ENCODE results near the gene EFNB2. TPM values are rescaled to one million over a fixed set of nuclear protein-coding genes. Genes with fewer than 3 reads are reported as not detected.

The EFNB2 gene
- total and polyA plus RNA-seq, 2 of the 13 experiments (the other 11 are each of a cell fraction or from before 2014, with no cell fraction given), result 0.11 to 0.20 TPM

DNA sequence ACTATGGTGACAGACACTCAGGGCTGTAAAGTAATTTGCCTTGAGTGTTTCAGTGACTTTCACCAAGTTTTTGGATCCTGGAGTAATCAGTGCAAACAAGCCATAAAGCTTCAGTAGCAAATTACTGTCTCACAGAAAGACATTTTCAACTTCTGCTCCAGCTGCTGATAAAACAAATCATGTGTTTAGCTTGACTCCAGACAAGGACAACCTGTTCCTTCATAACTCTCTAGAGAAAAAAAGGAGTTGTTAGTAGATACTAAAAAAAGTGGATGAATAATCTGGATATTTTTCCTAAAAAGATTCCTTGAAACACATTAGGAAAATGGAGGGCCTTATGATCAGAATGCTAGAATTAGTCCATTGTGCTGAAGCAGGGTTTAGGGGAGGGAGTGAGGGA lies 23.1 kb upstream of the EFNB2 start:
- ChIA-PET POLR2A (no interaction called here), CTCF (ENCODE audit: low intra/inter-chr PET ratio, low total read pairs) (no interaction called here)
- no TSS peak for BruUV-seq (replicated peaks)
- Histone ChIP-seq H4K20me1 (ENCODE audit: insufficient read depth, low read length) (peaks cover 41% of the 10 kb centered on the region), H3K27ac (ENCODE audit: extremely low read length, insufficient read depth, low read length) (no peak overlapping the region), H3K9me3 (ENCODE audit: low read length) (no peaks in the 10 kb centered on the region), H3K27me3 (ENCODE audit: control insufficient read depth in 1 of 2, insufficient read depth in 2 of 2, low read length in 2 of 2) (no peaks in the 10 kb centered on the region), H3K79me2 (ENCODE audit: insufficient read depth, low read length) (peaks cover 79% of the 10 kb centered on the region), H2AFZ (ENCODE audit: low read length) (no peak overlapping the region), H3K4me1 (ENCODE audit: insufficient read depth, low read length) (peaks cover 11% of the 10 kb centered on the region; the same call in 1 of the 2 replicates), H3K36me3 (replicated peaks in 1 of 2; ENCODE audit: control insufficient read depth in 1 of 2, insufficient read depth in 2 of 2, low read length in 2 of 2) (peaks cover 14 to 52% of the 10 kb centered on the region in 2 experiments), H3K9ac (ENCODE audit: insufficient read depth, low read depth, low read length) (no peak overlapping the region), H3K4me2 (ENCODE audit: low read depth, low read length) (no peak overlapping the region), H3K4me3 (replicated peaks in 1 of 3; ENCODE audit: insufficient read depth in 1 of 3, low read depth in 2 of 3, low read length in 3 of 3) (no peak overlapping the region)
- FAIRE-seq (no peak), DNase-seq (ENCODE audit: low spot score) (no peak), ATAC-seq (no peak)
- TF ChIP-seq RAD51 (IDR thresholded peaks at IDR 0.05; ENCODE audit: borderline replicate concordance), result no peak
- TF ChIP-seq PCBP1 (IDR thresholded peaks at IDR 0.05; ENCODE audit: borderline replicate concordance, low read depth, low read length), result no peak
- TF ChIP-seq, protein P1, sequence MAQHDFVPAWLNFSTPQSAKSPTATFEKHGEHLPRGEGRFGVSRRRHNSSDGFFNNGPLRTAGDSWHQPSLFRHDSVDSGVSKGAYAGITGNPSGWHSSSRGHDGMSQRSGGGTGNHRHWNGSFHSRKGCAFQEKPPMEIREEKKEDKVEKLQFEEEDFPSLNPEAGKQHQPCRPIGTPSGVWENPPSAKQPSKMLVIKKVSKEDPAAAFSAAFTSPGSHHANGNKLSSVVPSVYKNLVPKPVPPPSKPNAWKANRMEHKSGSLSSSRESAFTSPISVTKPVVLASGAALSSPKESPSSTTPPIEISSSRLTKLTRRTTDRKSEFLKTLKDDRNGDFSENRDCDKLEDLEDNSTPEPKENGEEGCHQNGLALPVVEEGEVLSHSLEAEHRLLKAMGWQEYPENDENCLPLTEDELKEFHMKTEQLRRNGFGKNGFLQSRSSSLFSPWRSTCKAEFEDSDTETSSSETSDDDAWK (CRISPR knock-in tag; IDR thresholded peaks at IDR 0.05), result no peak
- TF ChIP-seq, protein P2, sequence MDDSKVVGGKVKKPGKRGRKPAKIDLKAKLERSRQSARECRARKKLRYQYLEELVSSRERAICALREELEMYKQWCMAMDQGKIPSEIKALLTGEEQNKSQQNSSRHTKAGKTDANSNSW (CRISPR knock-in tag; IDR thresholded peaks at IDR 0.05; ENCODE audit: borderline replicate concordance), result no peak
- in situ Hi-C loops (cut with HindIII; ENCODE audit: extremely low pct_ligation_motif_present, low pct_unique_long_range_greater_than_20kb), result no loop called here
- intact Hi-C loops (cut with micrococcal nuclease; ENCODE audit: unreplicated experiment), result no loop called here

DNA sequence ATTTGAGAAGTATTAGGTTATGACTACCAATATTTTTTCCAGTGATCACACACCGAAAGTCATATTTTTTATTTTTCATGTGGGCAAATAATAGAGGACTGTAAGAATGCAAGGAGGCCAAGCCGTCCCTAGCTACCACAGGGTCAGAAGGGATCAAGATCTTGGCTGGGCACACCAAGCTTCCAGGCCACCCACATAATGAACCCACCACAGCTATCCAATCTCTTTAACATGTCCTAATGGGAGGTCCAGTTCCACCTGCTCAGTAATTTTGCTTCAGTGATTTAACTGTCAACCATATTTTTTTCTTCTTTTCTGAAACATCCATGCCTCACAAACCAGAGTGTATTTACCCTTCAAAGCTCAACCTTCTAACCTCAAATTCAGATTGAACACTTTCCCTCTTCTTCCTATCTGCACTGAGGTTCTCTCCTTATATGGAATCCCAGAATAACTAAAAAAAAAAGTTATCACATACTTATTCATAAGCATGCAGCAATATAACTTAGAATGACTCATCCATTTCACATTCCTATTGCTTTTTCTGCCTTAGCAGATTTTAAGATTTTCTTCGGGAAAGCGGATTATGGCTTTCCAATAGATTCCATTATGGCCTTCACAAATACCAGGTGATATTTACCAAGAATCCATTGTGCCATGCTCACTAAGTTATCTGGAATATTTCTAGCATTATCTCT lies 20.3 kb upstream of the EFNB2 start:
- Histone ChIP-seq H3K4me2 (ENCODE audit: low read depth, low read length) (no peak overlapping the region), H3K79me2 (ENCODE audit: insufficient read depth, low read length) (peaks cover 67% of the 10 kb centered on the region), H3K9me3 (ENCODE audit: low read length) (no peaks in the 10 kb centered on the region), H2AFZ (ENCODE audit: low read length) (no peak overlapping the region), H4K20me1 (ENCODE audit: insufficient read depth, low read length) (peaks cover 15% of the 10 kb centered on the region), H3K9ac (ENCODE audit: insufficient read depth, low read depth, low read length) (no peak overlapping the region), H3K36me3 (replicated peaks in 1 of 2; ENCODE audit: control insufficient read depth in 1 of 2, insufficient read depth in 2 of 2, low read length in 2 of 2) (peaks cover 16 to 66% of the 10 kb centered on the region in 2 experiments), H3K27me3 (ENCODE audit: control insufficient read depth in 1 of 2, insufficient read depth in 2 of 2, low read length in 2 of 2) (no peaks in the 10 kb centered on the region), H3K27ac (ENCODE audit: extremely low read length, insufficient read depth, low read length) (no peak overlapping the region), H3K4me3 (replicated peaks in 1 of 3; ENCODE audit: insufficient read depth in 1 of 3, low read depth in 2 of 3, low read length in 3 of 3) (no peak overlapping the region), H3K4me1 (ENCODE audit: insufficient read depth, low read length) (no peaks in the 10 kb centered on the region)
- POLR2A ChIA-PET, result interaction anchor here (1.3 kb wide), 1 partner anchor 12 kb away, joined by 3 read pairs; the partner anchor contains the start of gene ARGLU1
- DNase-seq (ENCODE audit: low spot score), result no peak
- no TSS peak for BruUV-seq (replicated peaks)
- in situ Hi-C loops (cut with HindIII; ENCODE audit: extremely low pct_ligation_motif_present, low pct_unique_long_range_greater_than_20kb), result no loop called here
- CTCF ChIA-PET (ENCODE audit: low intra/inter-chr PET ratio, low total read pairs), result no interaction called here
- intact Hi-C loops (cut with micrococcal nuclease; ENCODE audit: unreplicated experiment), result no loop called here
- FAIRE-seq, result no peak
- ATAC-seq, result no peak
- 95% methylated on average over 4 of the region's 4 CpGs for WGBS (ENCODE audit: low lambda C conversion rate)
- TF ChIP-seq ZNF484 (CRISPR knock-in tag; IDR thresholded peaks at IDR 0.05; ENCODE audit: borderline replicate concordance, low read depth), result no peak
- TF ChIP-seq, protein P3, sequence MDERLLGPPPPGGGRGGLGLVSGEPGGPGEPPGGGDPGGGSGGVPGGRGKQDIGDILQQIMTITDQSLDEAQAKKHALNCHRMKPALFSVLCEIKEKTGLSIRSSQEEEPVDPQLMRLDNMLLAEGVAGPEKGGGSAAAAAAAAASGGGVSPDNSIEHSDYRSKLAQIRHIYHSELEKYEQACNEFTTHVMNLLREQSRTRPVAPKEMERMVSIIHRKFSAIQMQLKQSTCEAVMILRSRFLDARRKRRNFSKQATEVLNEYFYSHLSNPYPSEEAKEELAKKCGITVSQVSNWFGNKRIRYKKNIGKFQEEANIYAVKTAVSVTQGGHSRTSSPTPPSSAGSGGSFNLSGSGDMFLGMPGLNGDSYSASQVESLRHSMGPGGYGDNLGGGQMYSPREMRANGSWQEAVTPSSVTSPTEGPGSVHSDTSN (CRISPR knock-in tag; IDR thresholded peaks at IDR 0.05), result no peak
- TF ChIP-seq KLF9 (CRISPR knock-in tag; IDR thresholded peaks at IDR 0.05; ENCODE audit: low read depth), result no peak
- TF ChIP-seq EP300 (IDR thresholded peaks at IDR 0.05; ENCODE audit: low read depth in 2 of 2, low read length in 2 of 2), result no peak
- TF ChIP-seq EP300 (CRISPR knock-in tag; IDR thresholded peaks at IDR 0.05; ENCODE audit: borderline replicate concordance), result no peak
- TF ChIP-seq ZNF44 (CRISPR knock-in tag; IDR thresholded peaks at IDR 0.05), result no peak
- TF ChIP-seq GZF1 (CRISPR knock-in tag; IDR thresholded peaks at IDR 0.05), result no peak
- no peak for TF ChIP-seq PHF21A (CRISPR knock-in tag; IDR thresholded peaks at IDR 0.05)
- TF ChIP-seq RFX5 (IDR thresholded peaks at IDR 0.05; ENCODE audit: low read depth, low read length), result no peak
- no peak for TF ChIP-seq RFX1 (IDR thresholded peaks at IDR 0.05)
